Astrocyte (in vitro differentiated cells and primary cell): ENCODE results near the gene RAB2B. TPM values are rescaled to one million over a fixed set of nuclear protein-coding genes. Genes with fewer than 3 reads are reported as not detected.

Experiments
- DNase-seq: peaks from one replicate; pipeline ENCODE4 v3.0.0-alpha.2; 2010; ENCODE audit warnings: low read depth
- FAIRE-seq: peaks from 2 replicates; lab custom pipeline; 2011; peaks lifted over from hg19 to GRCh38; lab: Jason Lieb, UNC
- H2AFZ ChIP-seq: 2 replicates; pipeline ENCODE4 v1.6.0; 2012; ENCODE audit warnings: low read depth, low read length, inconsistent platforms
- H3K27ac ChIP-seq: 2 replicates; pipeline ENCODE4 v1.5.1; 2011; ENCODE audit warnings: low read depth, low read length, inconsistent platforms
- H3K27me3 ChIP-seq: 2 replicates; pipeline ENCODE4 v1.6.0; 2011; ENCODE audit warnings: low read length, inconsistent platforms; ENCODE audit not compliant: insufficient read depth
- H3K36me3 ChIP-seq: 2 replicates; pipeline ENCODE4 v1.5.1; 2011; ENCODE audit warnings: low read length, inconsistent platforms; ENCODE audit not compliant: insufficient read depth
- H3K4me1 ChIP-seq: 2 replicates; pipeline ENCODE4 v1.5.1; 2011; ENCODE audit warnings: low read length, inconsistent platforms; ENCODE audit not compliant: insufficient read depth
- H3K4me2 ChIP-seq: 2 replicates; pipeline ENCODE4 v1.6.0; 2012; ENCODE audit warnings: low read length, inconsistent platforms
- H3K4me3 ChIP-seq: 2 replicates; pipeline ENCODE4 v1.5.1; 2011; ENCODE audit warnings: low read depth, mild to moderate bottlenecking, low read length, inconsistent platforms; ENCODE audit not compliant: insufficient read depth
- H3K79me2 ChIP-seq: 2 replicates; pipeline ENCODE4 v1.6.0; 2012; ENCODE audit warnings: mild to moderate bottlenecking, low read length, inconsistent platforms; ENCODE audit not compliant: insufficient read depth
- H3K9ac ChIP-seq: 2 replicates; pipeline ENCODE4 v1.6.0; 2012; ENCODE audit warnings: mild to moderate bottlenecking, low read length, inconsistent platforms
- H3K9me3 ChIP-seq: 2 replicates; pipeline ENCODE4 v1.5.1; 2012; ENCODE audit warnings: low read depth, mild to moderate bottlenecking, low read length, inconsistent platforms; ENCODE audit not compliant: insufficient read depth
- H4K20me1 ChIP-seq: 2 replicates; pipeline ENCODE4 v1.6.0; 2012; ENCODE audit warnings: low read length, inconsistent platforms; ENCODE audit not compliant: insufficient read depth
- H3K27ac Mint-ChIP-seq: one replicate; pipeline ENCODE4 v1.8.0; 2021; ENCODE audit warnings: mild to moderate bottlenecking, mixed read lengths; ENCODE audit not compliant: unreplicated experiment
- H3K27me3 Mint-ChIP-seq: one replicate; pipeline ENCODE4 v1.8.0; 2021; ENCODE audit warnings: low read depth, mixed read lengths; ENCODE audit not compliant: unreplicated experiment
- H3K36me3 Mint-ChIP-seq: one replicate; pipeline ENCODE4 v1.8.0; 2021; ENCODE audit warnings: low read depth, mixed read lengths; ENCODE audit not compliant: unreplicated experiment
- H3K4me1 Mint-ChIP-seq: one replicate; pipeline ENCODE4 v1.8.0; 2021; ENCODE audit warnings: low read depth, mixed read lengths; ENCODE audit not compliant: unreplicated experiment
- H3K4me3 Mint-ChIP-seq: one replicate; pipeline ENCODE4 v1.8.0; 2021; ENCODE audit warnings: mild to moderate bottlenecking, moderate library complexity, mixed read lengths; ENCODE audit not compliant: unreplicated experiment
- H3K9me3 Mint-ChIP-seq: one replicate; pipeline ENCODE4 v1.8.0; 2021; ENCODE audit warnings: mild to moderate bottlenecking, mixed read lengths; ENCODE audit not compliant: unreplicated experiment
- EZH2 ChIP-seq: IDR thresholded peaks from 2 replicates; pipeline ENCODE4 v1.6.1; 2012; ENCODE audit warnings: mild to moderate bottlenecking, low read length, inconsistent platforms; ENCODE audit not compliant: insufficient read depth
- total RNA-seq: library from RNA; stranded (reverse); gene quantifications from 2 replicates; pipeline ENCODE4 v1.2.1, GENCODE V29; 2021
- TF ChIP-seq, protein P1 (sequence below): IDR thresholded peaks from 2 replicates; pipeline ENCODE4 v1.5.1; 2011; ENCODE audit warnings: low read depth, mild to moderate bottlenecking, inconsistent platforms, low read length, moderate library complexity; ENCODE audit not compliant: insufficient read depth

The RAB2B gene
- total RNA-seq, 1 donor from 2014 or later, result 49.9 TPM

DNA sequence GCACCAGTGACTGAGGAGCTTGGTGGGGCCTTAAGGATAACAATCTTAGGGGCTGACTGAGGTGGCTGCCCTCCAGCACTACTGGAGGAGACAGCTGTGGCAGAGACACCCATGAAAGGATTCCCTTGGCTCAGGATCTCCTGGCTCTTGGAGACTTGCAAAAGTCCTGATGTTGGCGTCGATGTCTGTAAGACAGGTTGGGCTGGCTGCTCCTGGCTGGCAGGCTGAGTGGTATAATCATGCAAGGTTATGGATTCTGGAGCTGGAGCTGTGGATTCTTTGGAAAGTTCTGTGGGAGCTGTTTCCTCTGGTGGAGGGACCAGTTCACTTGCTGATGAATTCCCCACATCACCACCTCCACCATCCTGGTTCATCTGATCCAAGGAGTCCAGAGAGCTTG lies 45.6 kb downstream of the RAB2B start:
- peaks cover 81% of the 10 kb centered on the region for H3K79me2 ChIP-seq
- peaks cover 19% of the 10 kb centered on the region for H3K36me3 Mint-ChIP-seq

DNA sequence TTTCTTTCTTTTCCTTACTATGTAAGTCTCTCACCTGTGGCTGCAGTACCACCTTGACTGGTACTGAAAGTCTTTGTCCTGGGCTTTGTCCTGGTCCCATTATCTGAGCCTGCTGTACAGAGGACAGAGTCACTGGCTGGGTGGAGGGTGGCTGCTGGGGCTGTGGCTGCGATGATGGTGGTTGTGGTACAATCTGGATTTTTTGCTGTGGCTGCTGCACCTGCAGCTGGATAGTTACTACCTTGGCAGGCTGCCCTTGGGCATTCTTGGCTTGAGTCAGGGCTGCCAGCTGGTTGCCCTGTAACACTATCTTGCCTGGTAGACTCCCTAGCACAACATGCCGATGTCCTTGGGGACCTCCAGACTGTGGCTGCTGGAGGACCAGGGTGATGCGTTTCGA lies 47.8 kb downstream of the RAB2B start:
- no peak overlapping the region for H3K27ac Mint-ChIP-seq
- Histone ChIP-seq H3K36me3 (peaks cover 61% of the 10 kb centered on the region), H3K27ac (no peak overlapping the region), H4K20me1 (peaks cover 58% of the 10 kb centered on the region), H3K27me3 (no peaks in the 10 kb centered on the region), H3K9ac (no peak overlapping the region), H3K4me3 (no peak overlapping the region), H2AFZ (no peak overlapping the region), H3K9me3 (no peaks in the 10 kb centered on the region), H3K4me1 (no peaks in the 10 kb centered on the region), H3K4me2 (no peak overlapping the region), H3K79me2 (peaks cover 64% of the 10 kb centered on the region)
- peaks cover 5% of the 10 kb centered on the region for H3K4me1 Mint-ChIP-seq
- DNase-seq (no peak), FAIRE-seq (no peak)
- H3K9me3 Mint-ChIP-seq, result no peaks in the 10 kb centered on the region
- no peaks in the 10 kb centered on the region for H3K27me3 Mint-ChIP-seq
- H3K4me3 Mint-ChIP-seq, result no peak overlapping the region
- TF ChIP-seq, protein P1, sequence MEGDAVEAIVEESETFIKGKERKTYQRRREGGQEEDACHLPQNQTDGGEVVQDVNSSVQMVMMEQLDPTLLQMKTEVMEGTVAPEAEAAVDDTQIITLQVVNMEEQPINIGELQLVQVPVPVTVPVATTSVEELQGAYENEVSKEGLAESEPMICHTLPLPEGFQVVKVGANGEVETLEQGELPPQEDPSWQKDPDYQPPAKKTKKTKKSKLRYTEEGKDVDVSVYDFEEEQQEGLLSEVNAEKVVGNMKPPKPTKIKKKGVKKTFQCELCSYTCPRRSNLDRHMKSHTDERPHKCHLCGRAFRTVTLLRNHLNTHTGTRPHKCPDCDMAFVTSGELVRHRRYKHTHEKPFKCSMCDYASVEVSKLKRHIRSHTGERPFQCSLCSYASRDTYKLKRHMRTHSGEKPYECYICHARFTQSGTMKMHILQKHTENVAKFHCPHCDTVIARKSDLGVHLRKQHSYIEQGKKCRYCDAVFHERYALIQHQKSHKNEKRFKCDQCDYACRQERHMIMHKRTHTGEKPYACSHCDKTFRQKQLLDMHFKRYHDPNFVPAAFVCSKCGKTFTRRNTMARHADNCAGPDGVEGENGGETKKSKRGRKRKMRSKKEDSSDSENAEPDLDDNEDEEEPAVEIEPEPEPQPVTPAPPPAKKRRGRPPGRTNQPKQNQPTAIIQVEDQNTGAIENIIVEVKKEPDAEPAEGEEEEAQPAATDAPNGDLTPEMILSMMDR, result no peak
- no peak for TF ChIP-seq EZH2
- H3K36me3 Mint-ChIP-seq, result peaks cover 17% of the 10 kb centered on the region

More for the DNA sequence above, 45.6 kb downstream of the RAB2B start:
- Histone ChIP-seq H3K36me3 (peaks cover 45% of the 10 kb centered on the region), H4K20me1 (peaks cover 70% of the 10 kb centered on the region), H2AFZ (no peak overlapping the region), H3K27ac (no peak overlapping the region), H3K9ac (no peak overlapping the region), H3K4me1 (no peaks in the 10 kb centered on the region), H3K4me2 (no peak overlapping the region), H3K27me3 (no peaks in the 10 kb centered on the region), H3K4me3 (no peak overlapping the region), H3K9me3 (no peaks in the 10 kb centered on the region)
- Mint-ChIP-seq H3K4me1 (peaks cover 21% of the 10 kb centered on the region), H3K4me3 (no peak overlapping the region), H3K27me3 (no peaks in the 10 kb centered on the region), H3K9me3 (no peaks in the 10 kb centered on the region), H3K27ac (no peak overlapping the region)
- DNase-seq (no peak), FAIRE-seq (no peak)
- no peak for TF ChIP-seq EZH2
- TF ChIP-seq, protein P1, result no peak

DNA sequence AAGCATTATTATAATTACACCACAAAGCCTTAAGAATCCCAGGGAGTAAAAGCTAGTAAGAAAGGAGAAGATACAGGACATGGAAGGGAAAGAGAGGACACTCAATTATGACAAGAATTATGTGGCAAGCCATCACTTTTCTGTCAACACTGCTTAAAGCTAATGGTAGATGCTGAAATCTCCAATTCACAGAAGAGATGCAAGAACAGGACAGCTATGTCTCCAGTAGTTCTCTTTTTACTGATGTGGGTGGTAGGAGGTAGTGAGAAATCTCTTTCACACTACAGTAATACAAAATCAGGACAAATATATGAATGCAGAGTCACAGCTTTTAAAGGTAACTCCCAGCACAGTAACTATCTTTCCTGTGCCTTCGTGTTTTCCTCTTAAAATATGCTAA lies 50.1 kb downstream of the RAB2B start:
- FAIRE-seq, result no peak
- H3K79me2 ChIP-seq, result peaks cover 42% of the 10 kb centered on the region
- H3K36me3 Mint-ChIP-seq, result peaks cover 18% of the 10 kb centered on the region

More for the DNA sequence above, 50.1 kb downstream of the RAB2B start:
- Histone ChIP-seq H3K27me3 (no peaks in the 10 kb centered on the region), H4K20me1 (peaks cover 45% of the 10 kb centered on the region), H3K4me1 (no peaks in the 10 kb centered on the region), H3K4me3 (no peak overlapping the region), H2AFZ (no peak overlapping the region), H3K4me2 (no peak overlapping the region), H3K27ac (no peak overlapping the region), H3K9me3 (no peaks in the 10 kb centered on the region), H3K36me3 (peaks cover 73% of the 10 kb centered on the region), H3K9ac (no peak overlapping the region)
- Mint-ChIP-seq H3K27me3 (no peaks in the 10 kb centered on the region), H3K4me3 (no peak overlapping the region), H3K4me1 (no peaks in the 10 kb centered on the region), H3K9me3 (no peaks in the 10 kb centered on the region), H3K27ac (no peak overlapping the region)
- DNase-seq, result no peak
- no peak for TF ChIP-seq EZH2
- TF ChIP-seq, protein P1, result no peak
